Measurements from ENCODE around the gene PRDM7.
"Not testable (repeated sequence)": the region's sequence is repeated elsewhere in the genome, so short reads cannot be mapped to it uniquely, and the experiment has no call there.

Gene PRDM7

GRCh38 chr16:90077240-90077756 is at the start of gene PRDM7:
Gene PRDM7 (minus strand): TSS chr16:90077331. CDS start chr16:90075910, 1,421 bp downstream.
- DNase-seq: peak; percentile 93 to 95

- DNase-seq: not testable (repeated sequence)
Observed at GRCh38 chr16:90121846-90122245, 44.7 kb upstream of the PRDM7 start.

GRCh38 chr16:90107617-90108016 is 30.5 kb upstream of the PRDM7 start:
- not testable (repeated sequence) for DNase-seq

DNA sequence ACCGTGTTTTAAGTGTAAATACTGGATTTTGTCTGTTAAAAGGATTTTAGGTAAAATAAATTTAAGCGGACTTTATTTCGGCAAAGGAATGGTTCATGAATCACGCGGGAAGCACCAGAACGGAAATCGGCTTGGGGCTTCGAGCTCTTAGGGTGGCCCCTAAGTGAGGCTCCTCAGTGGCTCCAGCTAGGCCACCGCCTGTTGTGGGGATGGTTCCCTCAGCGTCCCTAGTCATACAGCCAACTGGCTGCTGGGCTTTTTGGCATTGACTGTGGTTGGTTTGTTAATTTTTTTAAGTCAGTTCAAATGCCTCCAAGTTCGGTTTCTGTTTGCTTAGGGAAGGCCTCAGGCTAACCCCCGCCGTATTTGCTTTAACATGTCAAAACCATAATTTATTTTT is 29.9 kb upstream of the PRDM7 start:
- DNase-seq: not testable (repeated sequence)

- DNase-seq: peak in 1 of 2 experiments; percentile 13
Observed at GRCh38 chr16:90106271-90106670, 29.1 kb upstream of the PRDM7 start.

GRCh38 chr16:90104725-90105124 is 27.6 kb upstream of the PRDM7 start:
- DNase-seq: not testable (repeated sequence)

DNA sequence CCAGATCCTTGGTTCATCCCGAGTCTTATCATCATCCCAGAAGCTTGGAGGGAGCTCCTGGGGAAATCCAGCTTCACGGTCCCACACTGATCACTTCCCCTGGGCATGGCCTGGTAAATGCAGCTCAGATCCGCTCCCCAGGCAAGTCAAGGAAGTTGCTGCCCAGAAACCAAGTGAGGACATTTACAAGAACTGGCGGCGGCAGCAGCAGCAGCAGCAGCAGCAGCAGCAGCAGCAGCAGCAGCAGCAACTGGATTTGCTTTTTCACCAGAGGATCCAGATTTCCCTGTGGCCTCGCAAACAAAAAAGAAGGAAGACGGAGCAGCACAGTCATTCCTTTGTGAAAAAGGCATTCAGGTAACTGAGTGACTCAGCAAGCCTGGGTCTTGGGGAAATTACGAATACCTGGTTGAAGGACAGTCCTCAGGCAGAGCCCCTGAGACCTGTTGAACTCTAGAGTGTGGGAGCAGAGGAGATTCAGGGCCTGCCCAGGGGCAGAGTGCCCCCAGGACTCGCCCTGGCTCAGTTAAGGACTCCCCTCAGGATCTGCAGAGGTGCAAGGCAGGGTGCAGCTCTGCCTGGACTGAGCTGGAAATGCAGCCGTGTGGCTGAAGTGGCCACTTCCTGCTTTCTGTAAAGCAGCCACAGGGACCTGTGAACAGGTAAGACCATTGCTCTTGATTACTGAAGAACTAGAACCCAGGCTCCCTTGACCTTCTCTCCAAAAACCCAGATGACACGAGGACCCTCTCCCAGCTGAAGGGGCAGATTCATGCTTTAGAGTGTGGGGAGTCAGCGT is 25.2 kb upstream of the PRDM7 start:
- DNase-seq: not testable (repeated sequence)

DNA sequence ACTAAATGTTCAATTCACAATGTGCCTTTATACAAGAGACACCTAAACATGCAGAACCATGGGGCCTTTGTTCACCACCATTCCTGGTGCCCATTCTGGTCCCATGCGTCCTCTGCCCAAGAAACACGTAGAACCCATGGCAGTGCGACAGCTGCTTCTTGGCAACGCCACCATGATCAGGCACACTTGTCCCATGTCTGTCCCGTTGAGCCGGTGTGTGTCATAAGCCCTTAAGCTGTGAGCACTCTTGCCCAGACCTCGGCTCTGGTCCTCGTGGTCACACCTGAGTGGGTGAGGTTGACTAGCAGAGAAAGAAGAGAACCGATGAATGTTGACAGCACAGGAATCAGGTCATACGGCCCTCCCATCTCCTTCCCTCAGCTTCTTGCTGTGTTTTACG is 24.2 kb upstream of the PRDM7 start:
- DNase-seq: not testable (repeated sequence)

DNA sequence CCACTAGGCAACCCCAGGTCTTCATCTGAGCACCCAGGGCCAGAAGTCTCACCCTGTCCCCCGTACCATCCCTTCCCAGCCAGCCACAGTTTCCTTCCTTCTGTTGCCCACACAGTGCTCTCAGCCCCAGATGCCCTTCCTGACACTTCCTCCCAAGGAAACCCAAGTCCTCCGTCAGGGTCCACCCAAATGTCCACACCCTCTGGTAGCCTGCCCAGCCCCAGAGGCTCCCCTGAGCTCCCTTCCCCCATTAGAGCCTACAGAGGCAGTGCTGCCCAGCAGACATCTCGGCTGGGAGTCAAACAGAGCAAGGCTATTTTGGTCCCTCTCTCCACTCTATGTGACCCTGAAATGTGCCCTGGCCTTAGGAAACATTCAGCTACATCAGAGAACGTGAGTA is 23.7 kb upstream of the PRDM7 start:
- DNase-seq: not testable (repeated sequence)

DNA sequence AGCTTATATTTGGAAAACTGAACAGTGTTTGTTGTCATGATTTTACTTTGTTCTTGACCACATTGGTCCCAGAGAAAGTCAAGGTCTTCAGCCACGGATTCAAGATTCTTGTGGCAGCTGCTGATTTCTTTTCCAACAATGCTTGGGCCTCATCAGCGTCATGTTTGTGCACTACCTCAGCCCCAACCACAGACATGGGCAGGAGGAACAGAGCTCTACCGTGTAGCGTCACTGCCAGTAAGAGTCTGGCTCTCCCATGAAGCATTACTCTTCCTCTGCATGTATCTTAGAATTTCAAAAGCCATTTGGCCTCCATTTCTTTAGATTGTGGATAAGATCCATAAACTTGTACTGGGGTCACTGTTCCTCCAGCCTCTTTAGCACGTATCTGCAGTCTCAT is 23.1 kb upstream of the PRDM7 start:
- DNase-seq: not testable (repeated sequence)

DNA sequence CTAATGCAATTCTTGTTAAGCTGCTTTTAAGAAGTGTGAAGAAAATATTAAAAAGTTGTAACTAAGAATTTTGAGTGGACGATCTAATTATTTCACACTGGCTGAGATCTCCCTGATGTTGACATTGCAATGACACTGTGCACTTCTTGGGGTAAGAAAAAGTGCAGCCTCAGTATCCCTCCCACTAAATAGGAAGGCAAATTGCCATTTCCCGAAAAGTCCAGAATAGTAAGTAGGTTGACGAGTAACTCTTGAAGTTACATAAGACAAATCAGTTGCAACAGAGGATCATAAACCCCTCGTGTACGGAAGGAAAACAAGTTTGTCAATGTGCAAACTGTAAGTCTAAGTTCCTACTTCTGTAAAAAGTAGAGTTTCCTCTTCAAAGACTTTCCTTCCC is 21.8 kb upstream of the PRDM7 start:
- not testable (repeated sequence) for DNase-seq

- not testable (repeated sequence) for DNase-seq
Observed at GRCh38 chr16:90097010-90097684, 20.0 kb upstream of the PRDM7 start.

GRCh38 chr16:90094791-90095190 is 17.7 kb upstream of the PRDM7 start:
- not testable (repeated sequence) for DNase-seq

- not testable (repeated sequence) for DNase-seq
Observed at GRCh38 chr16:90094296-90094695, 17.2 kb upstream of the PRDM7 start.

DNA sequence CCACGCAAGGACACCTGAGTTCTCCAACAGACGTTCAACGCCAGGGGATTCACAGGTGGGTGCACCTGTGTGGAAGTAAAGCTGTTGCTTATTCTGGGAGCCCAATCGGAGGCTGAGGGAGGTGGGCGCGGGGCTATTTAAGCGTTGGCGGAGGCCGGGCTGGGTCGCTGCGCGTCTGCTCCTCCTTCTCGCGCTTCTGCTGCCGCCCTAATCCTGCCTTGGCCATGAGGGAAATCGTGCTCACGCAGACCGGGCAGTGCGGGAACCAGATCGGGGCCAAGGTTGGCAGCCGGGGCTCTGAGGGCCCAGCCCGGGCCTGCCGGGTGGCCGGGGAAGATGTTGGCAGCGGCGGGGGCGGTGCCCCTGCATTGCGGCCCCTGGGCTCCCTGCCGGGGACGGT is 16.7 kb upstream of the PRDM7 start:
- not testable (repeated sequence) for DNase-seq

- not testable (repeated sequence) for DNase-seq
Observed at GRCh38 chr16:90092781-90093180, 15.7 kb upstream of the PRDM7 start.

DNA sequence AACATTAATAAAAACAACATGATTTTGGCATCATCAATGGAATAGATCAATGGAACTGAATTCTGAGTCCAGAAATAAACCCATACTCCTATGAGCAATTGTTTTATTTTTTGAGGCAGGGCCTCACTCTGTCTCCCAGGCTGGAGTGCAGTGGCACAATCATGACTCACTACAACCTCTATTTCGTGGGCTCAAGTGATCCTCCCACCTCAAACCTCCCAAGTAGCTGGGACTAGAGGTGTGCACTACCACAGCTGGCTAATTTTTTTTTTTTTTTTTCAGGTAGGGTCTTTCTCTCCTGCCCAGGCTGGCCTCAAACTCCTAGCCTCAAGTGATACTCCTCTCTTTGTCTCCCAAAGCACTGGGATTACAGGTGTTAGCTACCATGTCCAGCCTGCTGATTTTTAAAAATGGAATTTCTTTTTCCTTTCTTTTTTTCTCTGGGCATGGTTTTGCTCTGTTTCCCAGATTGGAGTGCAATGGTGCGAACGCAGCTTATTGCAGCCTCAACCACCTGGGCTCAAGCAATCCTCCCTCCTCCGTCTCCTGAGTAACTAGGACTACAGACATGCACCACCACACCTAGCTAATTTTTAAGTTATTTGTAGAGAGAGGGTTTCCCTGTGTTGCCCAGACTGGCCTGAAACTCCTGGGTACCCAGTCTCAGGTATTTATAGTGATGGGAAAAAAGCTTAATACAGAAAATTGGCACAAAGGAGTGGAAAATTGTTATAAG is 7.3 kb upstream of the PRDM7 start:
- no peak for DNase-seq

GRCh38 chr16:90083139-90083538 is 6.0 kb upstream of the PRDM7 start:
- no peak for DNase-seq

DNA sequence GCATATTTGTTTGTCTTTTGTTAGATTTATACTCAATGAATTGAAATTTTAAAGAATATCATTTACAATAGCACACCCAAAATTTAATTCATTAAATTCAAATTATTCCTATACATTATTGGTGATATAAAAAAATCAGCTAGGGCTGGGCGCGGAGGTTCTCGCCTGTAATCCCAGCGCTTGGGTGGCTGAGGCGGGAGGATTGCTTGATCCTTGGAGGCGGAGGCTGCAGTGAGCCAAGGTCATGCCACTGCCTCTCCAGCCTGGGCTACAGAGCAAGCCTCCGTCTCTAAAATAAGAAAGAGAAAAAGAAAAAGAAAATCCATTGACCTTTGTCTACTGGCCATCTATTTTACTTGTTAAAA is 4.5 kb upstream of the PRDM7 start:
- no peak for DNase-seq

- DNase-seq: no peak
Observed at GRCh38 chr16:90078579-90078895, 1.4 kb upstream of the PRDM7 start.

DNA sequence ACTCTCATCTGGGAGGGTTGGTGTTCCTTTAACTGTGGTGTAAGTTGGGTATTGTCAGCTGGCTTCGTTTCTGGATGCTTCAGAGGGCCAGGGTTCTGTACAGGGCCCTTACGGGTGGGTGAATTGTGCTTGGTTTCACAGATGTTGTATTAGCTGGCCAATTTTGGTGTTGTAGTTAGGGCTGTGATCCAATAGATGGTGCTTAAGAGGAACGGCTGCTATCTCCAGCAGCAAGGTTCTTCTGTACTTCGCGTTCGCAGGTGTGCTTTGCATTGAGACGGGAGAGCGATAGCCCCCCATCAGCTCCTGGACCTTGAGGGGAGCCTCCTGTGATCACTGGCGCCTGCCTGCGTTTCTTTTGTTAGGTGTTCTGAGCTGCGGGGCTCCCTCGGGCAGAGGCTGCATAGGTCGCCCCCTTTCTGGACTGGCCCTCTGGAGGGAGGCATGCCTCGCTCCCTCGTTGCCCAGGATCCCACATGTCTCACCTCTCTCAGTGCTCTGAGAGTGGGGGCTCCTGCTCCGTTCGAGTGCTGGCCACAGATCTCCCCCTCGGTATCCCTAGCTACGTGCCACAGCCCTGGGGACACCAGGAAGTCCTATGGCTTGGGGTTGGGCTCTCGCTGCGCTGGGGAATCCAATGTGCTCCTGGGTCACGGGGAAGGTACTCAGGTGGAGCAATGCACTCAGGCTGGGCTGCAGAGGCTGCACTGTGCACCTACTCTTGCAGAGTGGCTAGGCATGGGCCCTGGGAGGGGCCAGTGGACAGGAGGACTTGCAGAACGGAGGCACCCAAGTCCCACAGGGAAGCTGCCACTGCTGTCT is 837 bp upstream of the PRDM7 start:
- DNase-seq: peak; percentile 15 to 16

DNA sequence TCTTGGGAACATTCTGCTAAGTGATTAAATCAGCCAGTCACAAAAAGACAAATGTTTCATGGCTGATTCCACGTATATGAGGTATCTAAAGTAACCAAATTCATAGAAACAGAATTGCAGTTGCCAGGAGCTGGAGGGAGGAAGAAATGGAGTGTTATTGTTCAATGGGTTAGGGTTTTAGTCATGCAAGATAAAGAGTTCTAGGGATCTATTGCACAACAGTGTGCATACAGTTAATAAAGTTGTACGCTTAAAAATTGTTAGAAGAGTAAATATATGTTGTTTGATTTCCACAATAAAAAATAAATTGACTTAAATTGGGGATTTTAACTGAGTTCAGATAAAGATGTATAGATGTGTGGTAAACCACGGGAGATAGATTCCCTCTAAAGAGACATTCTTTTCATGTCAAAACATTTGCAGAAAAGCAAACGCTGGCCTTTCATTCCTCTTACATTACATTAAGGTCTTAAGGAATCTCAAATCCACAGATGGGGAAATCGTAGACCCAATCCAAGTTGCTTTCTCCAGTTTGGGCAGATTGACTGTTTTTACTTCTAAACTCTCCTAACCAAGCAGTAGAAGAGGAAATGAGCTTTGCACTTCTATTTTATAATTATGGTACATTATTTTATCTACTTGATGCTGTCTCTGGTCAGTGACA is 4.6 kb downstream of the PRDM7 start:
- DNase-seq: no peak

Data from activated CD4-positive, alpha-beta T cell treated with anti-CD3 and anti-CD28 coated beads, Interleukin-2, amount 50 U/mL, for 4 hours (primary cell).